ENCODE measurements around the gene MAZ. TPM values are rescaled to one million over a fixed set of nuclear protein-coding genes. Genes with fewer than 3 reads are reported as not detected.

Gene MAZ
- total and polyA plus RNA-seq, 2 of the 13 experiments (the other 11 are each of a cell fraction or from before 2014, with no cell fraction given): 203 to 277 TPM

- CTCF ChIA-PET (ENCODE audit: low intra/inter-chr PET ratio, low total read pairs): interaction anchor here (0.9 to 1.5 kb wide), 4 partner anchors 27 to 116 kb away, joined by 3 to 6 read pairs (median 4); partner anchors contain the start of gene KIF22
- DNase-seq (ENCODE audit: low spot score) (peak; percentile 47), FAIRE-seq (no peak), ATAC-seq (peak; percentile 55)
- 1% methylated on average over 36 of the region's 37 CpGs for WGBS (ENCODE audit: low lambda C conversion rate)
- BruUV-seq (replicated peaks): no TSS peak
- peaks cover 0 to 12% of the 10 kb centered on the region in 2 experiments; a peak in 2 of 5 replicates for H3K27me3 ChIP-seq (ENCODE audit: control insufficient read depth in 1 of 2, insufficient read depth in 2 of 2, low read length in 2 of 2)
- peak overlapping the region; percentile 79 for H3K9ac ChIP-seq (ENCODE audit: insufficient read depth, low read depth, low read length)
- no peaks in the 10 kb centered on the region for H3K9me3 ChIP-seq (ENCODE audit: low read length)
- intact Hi-C loops (cut with micrococcal nuclease; ENCODE audit: unreplicated experiment): loop anchor here (1.0 kb wide), 1 partner anchor 31 kb away; no protein-coding TSS in a partner anchor
- peaks cover 5% of the 10 kb centered on the region; the same call in 1 of the 2 replicates for H4K20me1 ChIP-seq (ENCODE audit: insufficient read depth, low read length)
- H3K79me2 ChIP-seq (ENCODE audit: insufficient read depth, low read length): peaks cover 25% of the 10 kb centered on the region
- H3K4me3 ChIP-seq (replicated peaks in 1 of 3; ENCODE audit: insufficient read depth in 1 of 3, low read depth in 2 of 3, low read length in 3 of 3): peak overlapping the region; percentile 86 to 93 (median 88)
- peaks cover 0 to 9% of the 10 kb centered on the region in 2 experiments; a peak in 2 of 5 replicates for H3K36me3 ChIP-seq (replicated peaks in 1 of 2; ENCODE audit: control insufficient read depth in 1 of 2, insufficient read depth in 2 of 2, low read length in 2 of 2)
- in situ Hi-C loops (cut with HindIII; ENCODE audit: extremely low pct_ligation_motif_present, low pct_unique_long_range_greater_than_20kb): loop anchor here (25.0 kb wide), 1 partner anchor 845 kb away; the partner anchor contains the start of genes FBRS and PRR14
- H2AFZ ChIP-seq (ENCODE audit: low read length): no peak overlapping the region
- H3K4me1 ChIP-seq (ENCODE audit: insufficient read depth, low read length): peaks cover 84% of the 10 kb centered on the region
- POLR2A ChIA-PET: interaction anchor here (0.6 to 7.0 kb wide), 19 partner anchors 10 to 156 kb away, joined by 3 to 145 read pairs (median 8); partner anchors contain the start of genes ASPHD1, CDIPT, KIF22 and MAZ
- H3K4me2 ChIP-seq (ENCODE audit: low read depth, low read length): peak overlapping the region; percentile 99
- H3K27ac ChIP-seq (ENCODE audit: extremely low read length, insufficient read depth, low read length): peak overlapping the region; percentile 83
- TF ChIP-seq HNRNPH1 (optimal IDR thresholded peaks at IDR 0.05; ENCODE audit: low read depth, low read length) (no peak), TEF (CRISPR knock-in tag; IDR thresholded peaks at IDR 0.05) (no peak), DZIP1 (CRISPR knock-in tag; IDR thresholded peaks at IDR 0.05) (no peak), ZNF510 (CRISPR knock-in tag; IDR thresholded peaks at IDR 0.05; ENCODE audit: low read depth) (0 out of 2 replicates have a peak, but pooled peaks have one; percentile 56), HNRNPL (IDR thresholded peaks at IDR 0.05; ENCODE audit: low read depth, low read length) (peak; percentile 60; the same call in 1 of the 2 replicates), ZNF615 (CRISPR knock-in tag; IDR thresholded peaks at IDR 0.05; ENCODE audit: borderline replicate concordance) (peak; percentile 54; the same call in 1 of the 2 replicates), RARG (CRISPR knock-in tag; IDR thresholded peaks at IDR 0.05; ENCODE audit: low read depth) (0 out of 2 replicates have a peak, but pooled peaks have one; percentile 6), ZZZ3 (CRISPR knock-in tag; IDR thresholded peaks at IDR 0.05; ENCODE audit: borderline replicate concordance) (peak; percentile 26; the same call in 1 of the 2 replicates), NCOA2 (CRISPR knock-in tag; IDR thresholded peaks at IDR 0.05) (no peak), ZBTB26 (CRISPR knock-in tag; IDR thresholded peaks at IDR 0.05; ENCODE audit: borderline replicate concordance) (peak; percentile 22; the same call in 1 of the 2 replicates), FOXA1 (IDR thresholded peaks at IDR 0.05) (no peak), FOXA1 (CRISPR knock-in tag; IDR thresholded peaks at IDR 0.05) (0 out of 2 replicates have a peak, but pooled peaks have one; percentile 2), TGIF2 (CRISPR knock-in tag; IDR thresholded peaks at IDR 0.05) (peak; percentile 78)
- TF ChIP-seq, protein P1, sequence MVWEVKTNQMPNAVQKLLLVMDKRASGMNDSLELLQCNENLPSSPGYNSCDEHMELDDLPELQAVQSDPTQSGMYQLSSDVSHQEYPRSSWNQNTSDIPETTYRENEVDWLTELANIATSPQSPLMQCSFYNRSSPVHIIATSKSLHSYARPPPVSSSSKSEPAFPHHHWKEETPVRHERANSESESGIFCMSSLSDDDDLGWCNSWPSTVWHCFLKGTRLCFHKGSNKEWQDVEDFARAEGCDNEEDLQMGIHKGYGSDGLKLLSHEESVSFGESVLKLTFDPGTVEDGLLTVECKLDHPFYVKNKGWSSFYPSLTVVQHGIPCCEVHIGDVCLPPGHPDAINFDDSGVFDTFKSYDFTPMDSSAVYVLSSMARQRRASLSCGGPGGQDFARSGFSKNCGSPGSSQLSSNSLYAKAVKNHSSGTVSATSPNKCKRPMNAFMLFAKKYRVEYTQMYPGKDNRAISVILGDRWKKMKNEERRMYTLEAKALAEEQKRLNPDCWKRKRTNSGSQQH (CRISPR knock-in tag; IDR thresholded peaks at IDR 0.05; ENCODE audit: low read depth): peak; percentile 64; the same call in 1 of the 2 replicates
- TF ChIP-seq, protein P2, sequence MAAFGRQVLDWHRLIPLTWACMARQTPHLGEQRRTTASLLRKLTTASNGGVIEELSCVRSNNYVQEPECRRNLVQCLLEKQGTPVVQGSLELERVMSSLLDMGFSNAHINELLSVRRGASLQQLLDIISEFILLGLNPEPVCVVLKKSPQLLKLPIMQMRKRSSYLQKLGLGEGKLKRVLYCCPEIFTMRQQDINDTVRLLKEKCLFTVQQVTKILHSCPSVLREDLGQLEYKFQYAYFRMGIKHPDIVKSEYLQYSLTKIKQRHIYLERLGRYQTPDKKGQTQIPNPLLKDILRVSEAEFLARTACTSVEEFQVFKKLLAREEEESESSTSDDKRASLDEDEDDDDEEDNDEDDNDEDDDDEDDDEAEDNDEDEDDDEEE (CRISPR knock-in tag; IDR thresholded peaks at IDR 0.05): peak; percentile 76; the same call in 1 of the 2 replicates
Observed at GRCh38 chr16:29816694-29817441, 10.5 kb downstream of the MAZ start.

All from HepG2 (cell line).